B cell (primary cell): ENCODE data around the gene MRPL41.

Source experiments
- CTCF ChIP-seq: fragments of 200-600 bp; IDR thresholded peaks from one replicate; pipeline ENCODE4 v1.8.0; 2022; ENCODE audit warnings: antibody characterized with exemption, mild to moderate bottlenecking
- EZH2 ChIP-seq: IDR thresholded peaks from 2 replicates; pipeline ENCODE4 v1.6.1; 2012; ENCODE audit warnings: borderline replicate concordance, low read depth, mild to moderate bottlenecking, moderate library complexity, low read length; ENCODE audit not compliant: insufficient read depth, poor library complexity, severe bottlenecking

GRCh38 chr9:137524161-137524980 is 27.3 kb upstream of the MRPL41 start:
- no peak for TF ChIP-seq EZH2
- no peak for TF ChIP-seq CTCF
